Activated CD8-positive, alpha-beta memory T cell treated with anti-CD3 and anti-CD28 coated beads, Interleukin-2, amount 50 U/mL, for 4 hours (primary cell): ENCODE measurements around the gene CACNA1C.

Experiments used
- DNase-seq: peaks from one replicate; pipeline ENCODE4 v3.0.0-alpha.2; 2020

CACNA1C gene

GRCh38 chr12:2439332-2440100, 386.7 kb downstream of the CACNA1C start:
- DNase-seq = no peak

DNA sequence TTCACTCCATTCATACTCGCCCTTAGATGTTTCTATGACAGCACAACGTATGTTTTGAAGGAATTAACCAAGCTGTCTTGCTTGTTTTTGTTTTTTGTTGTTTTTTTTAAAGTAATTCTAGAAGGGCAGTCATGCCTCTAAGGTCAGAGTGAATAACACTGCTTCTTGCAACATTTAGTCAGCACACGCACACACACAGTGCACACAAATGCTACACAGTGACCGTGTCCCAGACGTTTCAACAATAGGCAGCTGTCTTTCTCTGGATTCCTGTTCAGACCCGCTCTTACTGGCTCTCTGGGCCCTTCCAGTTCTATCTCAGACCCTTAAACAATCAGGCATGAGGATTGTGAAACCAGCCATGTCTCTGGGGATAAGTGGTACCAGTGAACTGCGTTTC, 391.0 kb downstream of the CACNA1C start:
- no peak for DNase-seq

- DNase-seq = no peak
Measured at GRCh38 chr12:2445968-2446367, 393.2 kb downstream of the CACNA1C start.

- no peak for DNase-seq
Measured at GRCh38 chr12:2447861-2448260, 395.1 kb downstream of the CACNA1C start.

- DNase-seq = no peak
Measured at GRCh38 chr12:2449586-2449985, 396.8 kb downstream of the CACNA1C start.

- no peak for DNase-seq
Measured at GRCh38 chr12:2450553-2450952, 397.8 kb downstream of the CACNA1C start.

DNA sequence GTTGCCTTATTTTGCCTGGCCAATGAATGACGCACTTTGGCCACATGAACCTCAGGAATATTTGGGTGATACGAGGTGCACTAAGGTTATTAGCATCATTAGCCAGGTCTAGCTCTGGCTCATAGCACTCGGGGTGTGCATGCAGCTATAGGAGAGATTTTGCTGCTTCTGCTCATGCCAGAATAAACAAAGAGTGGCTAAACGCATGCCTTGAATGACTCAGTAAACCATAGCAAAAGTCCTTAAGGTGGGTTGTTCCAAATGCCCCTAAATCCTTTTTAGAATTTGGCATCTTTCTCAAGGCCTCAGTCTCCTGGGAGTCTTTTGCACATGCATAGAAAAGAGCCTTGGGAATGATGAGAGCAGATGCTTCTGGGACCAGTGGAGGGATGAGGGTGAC, 398.2 kb downstream of the CACNA1C start:
- DNase-seq = no peak

DNA sequence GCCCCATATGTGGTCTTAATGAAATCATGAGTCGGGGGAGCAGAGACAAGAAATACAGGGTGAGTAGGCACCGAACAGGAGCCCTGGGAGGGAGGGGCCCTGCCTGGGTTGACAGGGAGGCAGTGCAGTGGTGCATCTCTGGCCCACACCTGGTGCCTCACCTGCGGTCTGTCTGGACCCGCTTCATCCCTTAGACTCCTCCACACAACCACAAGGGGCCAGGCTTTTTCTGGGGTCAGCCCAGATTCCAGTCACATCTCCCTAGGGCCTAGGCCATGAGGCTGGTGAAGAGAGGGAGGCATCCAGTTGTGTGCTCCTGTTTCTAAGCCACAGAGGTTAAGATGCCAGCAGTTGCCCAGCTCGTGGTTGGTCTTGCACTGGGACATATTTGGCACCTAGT, 398.7 kb downstream of the CACNA1C start:
- DNase-seq = no peak

- no peak for DNase-seq
Measured at GRCh38 chr12:2453076-2453760, 400.4 kb downstream of the CACNA1C start.

DNA sequence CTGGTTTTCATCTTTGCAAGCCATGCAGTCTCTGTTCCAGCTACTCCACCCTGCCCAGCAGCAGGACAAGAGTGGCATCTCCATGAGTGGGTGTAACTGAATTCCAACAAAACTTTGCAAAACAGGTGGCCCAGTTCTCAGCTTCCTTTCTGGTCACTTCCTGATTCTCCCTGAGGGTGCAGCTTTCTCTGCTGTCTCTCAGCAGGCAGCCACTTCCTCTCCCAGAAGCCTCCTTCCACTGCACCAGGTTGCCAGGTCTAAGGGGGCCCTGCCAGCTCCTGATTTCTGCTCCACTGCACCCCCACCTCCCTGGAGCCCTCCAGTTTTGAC, 400.9 kb downstream of the CACNA1C start:
- DNase-seq = no peak

DNA sequence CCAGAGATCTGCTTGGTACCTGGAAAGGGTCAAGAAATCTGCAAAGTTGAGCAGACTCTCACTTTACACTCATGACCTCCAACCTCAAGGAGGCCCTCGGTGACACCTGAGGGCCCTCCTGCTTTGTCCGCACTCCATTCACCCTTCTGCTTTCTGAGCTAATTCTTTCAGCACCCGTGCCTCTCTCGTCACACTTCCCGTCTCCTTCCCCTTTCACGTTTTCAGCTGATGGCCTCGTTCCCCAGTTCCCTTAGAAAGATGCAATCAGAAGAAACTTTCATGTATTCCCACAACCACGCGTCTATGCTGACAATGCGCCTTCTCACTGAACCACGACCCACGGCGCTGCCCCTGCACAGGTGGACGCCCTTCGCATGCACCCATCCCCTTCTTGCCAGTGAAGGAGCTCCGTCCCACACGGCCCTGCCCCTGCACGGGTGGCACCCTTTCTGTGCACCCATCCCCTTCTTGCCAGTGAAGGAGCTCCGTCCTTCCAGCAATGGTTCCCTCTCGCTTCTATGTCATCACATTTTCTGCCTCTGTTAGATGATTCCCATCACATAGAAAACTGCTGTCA, 401.9 kb downstream of the CACNA1C start:
- no peak for DNase-seq

DNA sequence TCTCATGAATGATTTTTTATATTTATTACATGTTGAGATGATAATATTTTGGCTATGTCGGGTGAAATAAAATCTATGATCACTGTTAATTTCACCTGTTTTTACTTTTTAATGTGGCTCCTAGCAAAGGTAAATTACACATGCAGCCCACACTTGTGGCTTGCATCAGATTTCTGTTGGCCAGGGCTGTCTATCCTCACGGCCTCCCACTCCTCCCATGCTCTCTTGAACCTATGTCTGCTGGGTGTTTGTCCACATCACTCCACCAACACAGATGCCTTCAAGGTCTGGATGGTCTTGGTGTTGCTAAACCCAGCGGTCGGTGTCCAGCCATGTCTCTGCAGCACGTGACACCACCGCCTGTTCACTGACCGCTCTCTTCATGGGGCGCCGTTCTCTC, 402.6 kb downstream of the CACNA1C start:
- DNase-seq = no peak

DNA sequence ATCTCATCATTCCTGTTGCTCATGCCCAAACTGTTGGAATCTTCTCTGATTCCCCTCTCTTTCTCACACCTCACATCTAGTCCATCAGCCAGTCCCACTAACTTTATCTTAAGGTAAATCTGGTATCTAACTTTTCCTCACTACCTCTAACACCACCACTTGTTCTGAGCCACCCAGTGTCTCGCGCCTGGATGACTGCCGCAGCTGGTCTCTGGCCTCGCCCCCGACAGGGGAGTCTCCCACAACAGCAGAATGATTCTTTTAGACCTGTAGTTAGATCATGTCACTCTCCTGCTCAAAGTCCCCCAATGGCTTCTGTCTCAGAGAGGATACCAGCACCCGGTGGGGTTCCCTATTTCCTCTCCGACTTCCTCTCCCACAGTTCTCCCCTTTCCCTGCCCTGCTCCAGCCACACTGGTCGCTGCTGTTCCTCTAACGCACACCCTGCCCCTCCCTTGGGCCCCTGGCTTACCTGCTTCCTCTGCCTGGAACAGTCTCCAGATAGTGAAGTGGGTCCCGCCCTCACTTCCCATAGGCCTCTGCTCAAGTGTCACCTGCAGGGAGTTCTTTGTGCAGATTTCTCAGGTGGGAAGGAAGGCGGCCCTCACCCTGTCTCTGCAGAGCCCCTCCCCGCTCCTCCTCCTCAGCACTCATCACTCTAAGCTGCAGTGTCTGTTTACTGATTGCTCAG, 403.5 kb downstream of the CACNA1C start:
- DNase-seq = no peak

- DNase-seq = no peak
Measured at GRCh38 chr12:2456813-2457186, 404.0 kb downstream of the CACNA1C start.

GRCh38 chr12:2457215-2457932, 404.6 kb downstream of the CACNA1C start:
- no peak for DNase-seq

DNA sequence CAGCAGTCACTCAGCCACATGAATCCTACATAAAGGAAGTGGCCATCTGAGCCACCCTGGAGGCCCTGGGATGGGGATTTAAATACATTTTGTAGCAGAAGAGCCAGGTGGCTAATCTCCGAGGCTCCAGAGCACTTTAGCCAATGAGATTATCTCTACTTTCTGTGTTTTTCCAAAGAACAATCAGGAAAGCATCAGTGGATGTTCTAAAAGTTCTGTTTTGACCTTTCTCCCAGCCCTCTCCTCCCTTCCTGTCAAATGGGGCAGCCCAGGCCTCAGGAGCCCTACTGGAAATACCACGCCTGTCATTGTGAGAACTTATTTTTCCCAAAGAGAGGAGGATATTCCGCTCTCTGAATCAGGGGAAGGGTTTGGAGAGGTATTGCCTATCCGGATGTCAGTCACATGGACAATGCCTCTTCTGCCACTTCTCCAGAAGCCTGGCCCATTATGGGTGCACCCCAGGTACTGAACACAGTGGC, 405.2 kb downstream of the CACNA1C start:
- DNase-seq = no peak

- DNase-seq = no peak
Measured at GRCh38 chr12:2460051-2460670, 407.4 kb downstream of the CACNA1C start.

GRCh38 chr12:2461046-2461445, 408.3 kb downstream of the CACNA1C start:
- DNase-seq = no peak

GRCh38 chr12:2461645-2462044, 408.9 kb downstream of the CACNA1C start:
- no peak for DNase-seq

DNA sequence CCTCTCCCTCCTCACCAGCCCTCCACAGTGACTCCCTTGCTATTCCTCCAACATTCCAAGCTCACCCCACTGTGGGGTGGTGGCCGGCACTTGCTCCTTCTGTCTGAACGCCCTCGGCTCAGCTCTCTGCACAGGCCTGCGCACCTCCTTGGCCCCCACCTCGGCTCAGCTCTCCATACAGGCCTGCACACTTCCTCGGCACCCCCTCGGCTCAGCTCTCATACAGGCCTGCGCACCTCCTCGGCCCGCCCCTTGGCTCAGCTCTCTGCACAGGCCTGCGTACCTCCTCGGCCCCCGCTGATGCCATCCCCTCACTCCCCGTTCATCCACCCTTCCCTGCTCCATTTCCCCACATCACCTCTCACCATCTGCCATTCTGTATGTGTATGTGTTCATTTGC, 409.3 kb downstream of the CACNA1C start:
- no peak for DNase-seq

GRCh38 chr12:2463719-2464118, 410.9 kb downstream of the CACNA1C start:
- no peak for DNase-seq

DNA sequence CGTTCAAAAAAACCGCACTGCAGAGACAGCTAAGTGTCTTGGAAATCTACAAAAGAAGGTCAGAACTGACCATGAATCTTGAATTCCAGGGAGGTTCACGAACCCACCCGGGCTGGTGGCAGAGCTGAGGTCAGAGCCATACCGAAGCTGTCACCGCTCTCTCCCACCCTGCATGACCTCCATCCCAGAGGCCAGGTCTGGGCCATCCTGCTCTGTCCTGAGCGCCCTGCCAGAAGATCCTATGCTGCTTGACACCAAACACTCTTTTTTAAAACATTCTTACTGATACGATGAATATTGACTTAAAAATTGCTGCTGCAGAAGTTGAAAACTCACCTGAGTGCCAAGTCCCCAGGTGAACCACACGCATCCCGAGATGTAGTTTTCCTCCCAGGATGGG, 412.9 kb downstream of the CACNA1C start:
- no peak for DNase-seq

- no peak for DNase-seq
Measured at GRCh38 chr12:2466211-2466610, 413.4 kb downstream of the CACNA1C start.
